Ascending aorta (tissue), 2 donors: Measurements from ENCODE around the gene RYR3. TPM values are rescaled to one million over a fixed set of nuclear protein-coding genes. Genes with fewer than 3 reads are reported as not detected.

ENCODE experiments used
- DNase-seq, 2 donors: peaks; one replicate each; pipeline ENCODE4 v3.0.0-alpha.2; 2019; ENCODE audit warnings: low spot score in 2 of 2
- H3K27ac ChIP-seq, 2 donors: fragments of 200-600 bp; sonication (generic); one replicate each; pipeline ENCODE4 v1.5.1; 2016 to 2017; ENCODE audit warnings: mild to moderate bottlenecking in 1 of 2
- H3K27me3 ChIP-seq: fragments of 200-600 bp; sonication (generic); one replicate; pipeline ENCODE4 v1.5.1; 2017
- H3K36me3 ChIP-seq, 2 donors: fragments of 200-600 bp; sonication (generic); one replicate each; pipeline ENCODE4 v1.5.1; 2016
- H3K4me1 ChIP-seq, 2 donors: fragments of 200-600 bp; sonication (generic); one replicate each; pipeline ENCODE4 v1.5.1; 2016 to 2017; ENCODE audit warnings: mild to moderate bottlenecking in 1 of 2
- H3K4me3 ChIP-seq, 2 donors: fragments of 200-600 bp; sonication (generic); one replicate each; pipeline ENCODE4 v1.5.1; 2016 to 2017; ENCODE audit warnings: mild to moderate bottlenecking in 1 of 2
- H3K9me3 ChIP-seq, 2 donors: fragments of 200-600 bp; sonication (generic); one replicate each; pipeline ENCODE4 v1.5.1; 2016
- intact Hi-C: fragments of 100-400 bp; cut with DNase I; formaldehyde crosslinking; loops from one replicate; pipeline ENCODE4 v1.15.1; 2023
- total RNA-seq: library from RNA; depleted of rRNA; stranded (reverse); fragments of >200 nt; gene quantifications from one replicate; pipeline ENCODE4 v1.1.0, GENCODE V29; 2016
- TF ChIP-seq, protein P1 (sequence below), 3 experiments: fragments of 200-600 bp in 2 of 3; fragments of 450-650 bp in 1 of 3; sonication (generic) in 2 of 3; IDR thresholded peaks; one replicate each; pipeline ENCODE4 v1.5.1; 2016 to 2019; ENCODE audit warnings: antibody characterized with exemption in 3 of 3, mild to moderate bottlenecking in 1 of 3, moderate library complexity in 1 of 3

RYR3 gene
- total RNA-seq, 1 donor from 2014 or later, result 3.1 TPM

DNA sequence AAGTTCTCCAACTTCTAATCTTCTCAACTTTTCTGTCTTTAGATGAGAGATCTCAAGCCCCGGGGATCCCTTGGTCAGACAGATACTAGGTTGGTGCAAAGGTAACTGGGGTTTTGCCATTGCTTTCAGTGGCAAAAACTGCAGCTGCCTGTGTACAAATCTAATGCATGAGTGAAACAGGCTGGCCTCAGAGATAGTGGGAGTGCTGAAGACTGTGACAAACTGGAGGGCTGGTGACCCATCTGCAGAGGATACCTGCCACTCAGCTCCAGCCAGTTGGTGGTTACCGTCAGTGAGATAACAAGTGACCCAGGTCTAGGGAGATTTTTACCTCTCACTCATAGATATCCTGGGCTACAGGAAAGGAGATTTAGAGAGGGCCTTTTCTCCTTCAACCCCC, 85.7 kb downstream of the RYR3 start:
- no peaks in the 10 kb centered on the region for H3K36me3 ChIP-seq
- TF ChIP-seq, protein P1, sequence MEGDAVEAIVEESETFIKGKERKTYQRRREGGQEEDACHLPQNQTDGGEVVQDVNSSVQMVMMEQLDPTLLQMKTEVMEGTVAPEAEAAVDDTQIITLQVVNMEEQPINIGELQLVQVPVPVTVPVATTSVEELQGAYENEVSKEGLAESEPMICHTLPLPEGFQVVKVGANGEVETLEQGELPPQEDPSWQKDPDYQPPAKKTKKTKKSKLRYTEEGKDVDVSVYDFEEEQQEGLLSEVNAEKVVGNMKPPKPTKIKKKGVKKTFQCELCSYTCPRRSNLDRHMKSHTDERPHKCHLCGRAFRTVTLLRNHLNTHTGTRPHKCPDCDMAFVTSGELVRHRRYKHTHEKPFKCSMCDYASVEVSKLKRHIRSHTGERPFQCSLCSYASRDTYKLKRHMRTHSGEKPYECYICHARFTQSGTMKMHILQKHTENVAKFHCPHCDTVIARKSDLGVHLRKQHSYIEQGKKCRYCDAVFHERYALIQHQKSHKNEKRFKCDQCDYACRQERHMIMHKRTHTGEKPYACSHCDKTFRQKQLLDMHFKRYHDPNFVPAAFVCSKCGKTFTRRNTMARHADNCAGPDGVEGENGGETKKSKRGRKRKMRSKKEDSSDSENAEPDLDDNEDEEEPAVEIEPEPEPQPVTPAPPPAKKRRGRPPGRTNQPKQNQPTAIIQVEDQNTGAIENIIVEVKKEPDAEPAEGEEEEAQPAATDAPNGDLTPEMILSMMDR (IDR thresholded peaks at IDR 0.05), result no peak
- intact Hi-C loops, result no loop called here

DNA sequence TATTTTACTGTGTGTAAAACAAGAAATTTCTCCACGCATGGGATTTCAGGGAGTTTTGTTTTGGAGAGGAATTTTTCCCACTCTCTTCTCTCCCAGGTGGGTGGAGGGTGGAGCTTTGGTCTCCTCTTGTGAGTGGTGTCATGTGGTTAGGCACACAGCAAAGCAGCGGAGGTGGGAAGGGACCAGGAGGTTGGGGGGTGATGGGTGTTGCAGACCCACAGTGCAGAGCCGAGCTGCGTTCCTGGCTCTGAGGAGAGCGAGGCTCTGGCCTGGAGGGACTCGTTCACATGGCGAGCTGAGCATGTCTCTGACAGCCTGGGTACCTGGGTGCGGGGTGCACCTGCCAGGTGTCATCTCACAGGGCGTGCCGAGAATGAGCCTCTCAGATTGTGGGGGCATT, 87.8 kb downstream of the RYR3 start:
- Histone ChIP-seq H3K27ac (no peak overlapping the region), H3K4me1 (no peaks in the 10 kb centered on the region), H3K36me3 (no peaks in the 10 kb centered on the region), H3K9me3 (no peaks in the 10 kb centered on the region), H3K4me3 (no peak overlapping the region), H3K27me3 (no peaks in the 10 kb centered on the region)
- TF ChIP-seq, protein P1 (IDR thresholded peaks at IDR 0.05), result no peak
- intact Hi-C loops, result no loop called here
- DNase-seq, result no peak

More for the DNA sequence above, 85.7 kb downstream of the RYR3 start:
- no peak overlapping the region for H3K4me3 ChIP-seq
- H3K9me3 ChIP-seq, result no peaks in the 10 kb centered on the region
- no peaks in the 10 kb centered on the region for H3K4me1 ChIP-seq
- no peak overlapping the region for H3K27ac ChIP-seq
- no peaks in the 10 kb centered on the region for H3K27me3 ChIP-seq
- DNase-seq, result no peak

DNA sequence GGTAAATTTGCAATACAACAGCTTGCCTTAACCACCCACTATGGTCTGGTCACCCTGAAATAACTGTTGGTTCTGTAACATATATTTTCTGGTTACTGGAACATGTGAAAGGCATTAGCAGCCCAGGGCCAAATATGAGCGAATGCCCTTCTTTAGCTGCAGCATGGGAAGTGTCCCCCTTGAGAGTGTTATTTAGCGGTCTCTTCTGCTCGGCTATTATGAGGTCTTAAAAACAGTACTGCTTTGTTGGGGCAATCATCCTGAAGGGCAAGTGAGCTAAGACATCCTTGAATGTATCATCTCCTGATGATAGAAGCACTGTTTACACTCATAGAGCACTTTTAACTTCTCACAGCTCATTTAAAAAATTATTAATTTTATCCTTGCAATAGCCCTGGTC, 90.2 kb downstream of the RYR3 start:
- Histone ChIP-seq H3K27me3 (no peaks in the 10 kb centered on the region), H3K27ac (no peak overlapping the region), H3K9me3 (no peaks in the 10 kb centered on the region), H3K36me3 (no peaks in the 10 kb centered on the region), H3K4me3 (no peak overlapping the region), H3K4me1 (no peaks in the 10 kb centered on the region)
- intact Hi-C loops, result no loop called here
- TF ChIP-seq, protein P1 (IDR thresholded peaks at IDR 0.05), result no peak
- DNase-seq, result no peak

GRCh38 chr15:33402600-33402999, 91.8 kb downstream of the RYR3 start:
- Histone ChIP-seq H3K36me3 (no peaks in the 10 kb centered on the region), H3K27me3 (no peaks in the 10 kb centered on the region), H3K9me3 (no peaks in the 10 kb centered on the region), H3K27ac (no peak overlapping the region), H3K4me1 (no peaks in the 10 kb centered on the region), H3K4me3 (no peak overlapping the region)
- intact Hi-C loops, result no loop called here
- TF ChIP-seq, protein P1 (IDR thresholded peaks at IDR 0.05), result no peak
- DNase-seq, result no peak

- DNase-seq, result no peak
- Histone ChIP-seq H3K4me3 (no peak overlapping the region), H3K27ac (no peak overlapping the region), H3K27me3 (no peaks in the 10 kb centered on the region), H3K36me3 (no peaks in the 10 kb centered on the region), H3K9me3 (no peaks in the 10 kb centered on the region), H3K4me1 (no peaks in the 10 kb centered on the region)
- intact Hi-C loops, result no loop called here
- TF ChIP-seq, protein P1 (IDR thresholded peaks at IDR 0.05), result no peak
Observed at GRCh38 chr15:33405096-33405495, 94.3 kb downstream of the RYR3 start.
